PC-3 (cell line): Measurements from ENCODE around the gene ERBB4. TPM values are rescaled to one million over a fixed set of nuclear protein-coding genes. Genes with fewer than 3 reads are reported as not detected.

ENCODE experiments used
- ATAC-seq: fragments of 200-7000 bp; cut with Tn5 transposase; 2 replicates; pipeline ENCODE4 v1.9.1; 2020; ENCODE audit warnings: mild to moderate bottlenecking, moderate library complexity
- BruUV-seq: library from RNA; stranded (reverse); fragments of 400-500 nt; replicated peaks from 2 replicates; lab custom pipeline; 2021; lab: Mats Ljungman, UMichigan
- CTCF ChIA-PET: fragments of 300-600 bp; sonication (Branson Sonifier 250); formaldehyde crosslinking; loops from one replicate; lab custom pipeline; 2022; ENCODE audit warnings: antibody characterized with exemption; lab: Charles Lee
- POLR2A ChIA-PET: fragments of 300-600 bp; sonication (Branson Sonifier 250); formaldehyde crosslinking; loops from one replicate; lab custom pipeline; 2022; ENCODE audit warnings: antibody characterized with exemption; ENCODE audit not compliant: unreplicated experiment; lab: Charles Lee
- DNase-seq: peaks from one replicate; pipeline ENCODE4 v3.0.0-alpha.2; 2015
- H2AFZ ChIP-seq: fragments of 300-600 bp; sonication (generic); 2 replicates; pipeline ENCODE4 v1.6.0; 2016; ENCODE audit warnings: antibody characterized with exemption, low read length
- H3F3A ChIP-seq: fragments of 300-600 bp; sonication (generic); one replicate; pipeline ENCODE4 v1.6.0; 2017; ENCODE audit warnings: antibody characterized with exemption, low read length, control low read depth, mild to moderate bottlenecking; ENCODE audit not compliant: unreplicated experiment
- H3K27ac ChIP-seq: fragments of 300-600 bp; sonication (generic); 2 replicates; pipeline ENCODE4 v1.5.1; 2016; ENCODE audit warnings: mild to moderate bottlenecking, low read length
- H3K27me3 ChIP-seq: fragments of 300-600 bp; sonication (generic); 2 replicates; pipeline ENCODE4 v1.6.1; 2016; ENCODE audit warnings: low read length, mixed read lengths
- H3K36me3 ChIP-seq: fragments of 300-600 bp; sonication (generic); 2 replicates; pipeline ENCODE4 v1.6.1; 2016; ENCODE audit warnings: low read depth, mixed run types, low read length, mixed read lengths
- H3K4me1 ChIP-seq: fragments of 300-600 bp; sonication (generic); 2 replicates; pipeline ENCODE4 v1.5.1; 2016; ENCODE audit warnings: low read length; ENCODE audit not compliant: insufficient read depth
- H3K4me2 ChIP-seq: fragments of 300-600 bp; sonication (generic); 2 replicates; pipeline ENCODE4 v1.6.0; 2016; ENCODE audit warnings: low read length
- H3K4me3 ChIP-seq: fragments of 300-600 bp; sonication (generic); 2 replicates; pipeline ENCODE4 v1.5.1; 2016; ENCODE audit warnings: mild to moderate bottlenecking, low read length, mixed read lengths
- H3K79me2 ChIP-seq: fragments of 300-600 bp; sonication (generic); 2 replicates; pipeline ENCODE4 v1.6.1; 2017; ENCODE audit warnings: low read length, mixed read lengths
- H3K9ac ChIP-seq: fragments of 300-600 bp; sonication (generic); 2 replicates; pipeline ENCODE4 v1.6.0; 2016; ENCODE audit warnings: mild to moderate bottlenecking, low read length
- H3K9me2 ChIP-seq: fragments of 300-600 bp; sonication (generic); replicated peaks from 2 replicates; pipeline ENCODE4 v1.6.1; 2016; ENCODE audit warnings: mixed run types, low read length, mixed read lengths
- H3K9me3 ChIP-seq: fragments of 300-600 bp; sonication (generic); 2 replicates; pipeline ENCODE4 v1.6.1; 2016; ENCODE audit warnings: low read length, mixed read lengths
- H4K20me1 ChIP-seq: fragments of 300-600 bp; sonication (generic); 2 replicates; pipeline ENCODE4 v1.6.1; 2016; ENCODE audit warnings: low read length, mixed read lengths
- CTCF ChIP-seq: fragments of 300-600 bp; sonication (generic); conservative IDR thresholded peaks from 2 replicates; pipeline ENCODE4 v1.5.1; 2017; ENCODE audit warnings: antibody characterized with exemption, low read depth, mild to moderate bottlenecking, low read length
- EZH2 ChIP-seq: fragments of 300-600 bp; sonication (generic); IDR thresholded peaks from one replicate; pipeline ENCODE4 v1.6.1; 2017; ENCODE audit warnings: antibody characterized with exemption, mild to moderate bottlenecking, low read length; ENCODE audit not compliant: unreplicated experiment
- EZH2phosphoT487 ChIP-seq: fragments of 300-600 bp; sonication (generic); IDR thresholded peaks from 2 replicates; pipeline ENCODE4 v1.6.1; 2018; ENCODE audit warnings: mild to moderate bottlenecking, antibody characterized with exemption, low read length, borderline replicate concordance
- intact Hi-C: fragments of 100-400 bp; cut with micrococcal nuclease; formaldehyde crosslinking; loops from 2 replicates; pipeline ENCODE4 v1.9.0; 2023
- total RNA-seq: library from RNA; depleted of rRNA; stranded (reverse); fragments of >200 nt; gene quantifications from 2 replicates; pipeline ENCODE4 v1.2.3, GENCODE V29; 2014

Gene ERBB4
- total RNA-seq, 1 experiment from 2014 or later: under 0.01 TPM

GRCh38 chr2:212402316-212402715, 136.3 kb downstream of the ERBB4 start:
- Histone ChIP-seq H3F3A (no peaks in the 10 kb centered on the region), H3K36me3 (no peaks in the 10 kb centered on the region), H3K27me3 (no peaks in the 10 kb centered on the region), H3K4me1 (no peaks in the 10 kb centered on the region), H3K27ac (no peak overlapping the region), H4K20me1 (no peaks in the 10 kb centered on the region), H2AFZ (no peak overlapping the region), H3K4me3 (no peak overlapping the region), H3K9ac (no peak overlapping the region), H3K79me2 (no peaks in the 10 kb centered on the region), H3K4me2 (no peak overlapping the region), H3K9me2 (no peaks in the 10 kb centered on the region), H3K9me3 (no peaks in the 10 kb centered on the region)
- DNase-seq (peak; percentile 26), ATAC-seq (peak; percentile 50; the same call in 1 of the 2 replicates)
- POLR2A ChIA-PET: no interaction called here
- TF ChIP-seq EZH2 (no peak), EZH2phosphoT487 (no peak), CTCF (peak; percentile 16; the same call in 1 of the 2 replicates)
- CTCF ChIA-PET: no interaction called here
- no TSS peak for BruUV-seq
- intact Hi-C loops: loop anchor here (1.0 kb wide), 1 partner anchor 118 kb away; no protein-coding TSS in a partner anchor

GRCh38 chr2:212398316-212398715, 140.3 kb downstream of the ERBB4 start:
- Histone ChIP-seq H3K4me1 (no peaks in the 10 kb centered on the region), H3K27ac (no peak overlapping the region), H3K4me2 (no peak overlapping the region), H4K20me1 (no peaks in the 10 kb centered on the region), H2AFZ (no peak overlapping the region), H3F3A (no peaks in the 10 kb centered on the region), H3K4me3 (no peak overlapping the region), H3K9me3 (no peaks in the 10 kb centered on the region), H3K9me2 (no peaks in the 10 kb centered on the region), H3K27me3 (no peaks in the 10 kb centered on the region), H3K79me2 (no peaks in the 10 kb centered on the region), H3K9ac (no peak overlapping the region), H3K36me3 (no peaks in the 10 kb centered on the region)
- DNase-seq: no peak
- POLR2A ChIA-PET: interaction anchor here (0.6 kb wide), 1 partner anchor 18 kb away, joined by 3 read pairs; no protein-coding TSS in a partner anchor
- no peak for ATAC-seq
- CTCF ChIA-PET: no interaction called here
- BruUV-seq: no TSS peak
- TF ChIP-seq CTCF: no peak
- intact Hi-C loops: no loop called here

- ChIA-PET CTCF (no interaction called here), POLR2A (no interaction called here)
- BruUV-seq: no TSS peak
- Histone ChIP-seq H3K9ac (no peak overlapping the region), H3K36me3 (no peaks in the 10 kb centered on the region), H3K27ac (no peak overlapping the region), H3K9me2 (no peaks in the 10 kb centered on the region), H2AFZ (no peak overlapping the region), H3K4me1 (no peaks in the 10 kb centered on the region), H3K4me2 (no peak overlapping the region), H3K4me3 (no peak overlapping the region), H3F3A (no peaks in the 10 kb centered on the region), H3K79me2 (no peaks in the 10 kb centered on the region), H3K27me3 (no peaks in the 10 kb centered on the region), H4K20me1 (no peaks in the 10 kb centered on the region), H3K9me3 (no peaks in the 10 kb centered on the region)
- TF ChIP-seq EZH2 (no peak), EZH2phosphoT487 (no peak), CTCF (no peak)
- DNase-seq: no peak
- no peak for ATAC-seq
- intact Hi-C loops: no loop called here
Observed at GRCh38 chr2:212392544-212392943, 146.1 kb downstream of the ERBB4 start.
